HK-2 (cell line): ENCODE results near the gene SHD.

ENCODE experiments used
- DNase-seq: peaks from one replicate; pipeline ENCODE4 v3.0.0-alpha.2; 2018; ENCODE audit not compliant: unreplicated experiment

SHD gene

DNA sequence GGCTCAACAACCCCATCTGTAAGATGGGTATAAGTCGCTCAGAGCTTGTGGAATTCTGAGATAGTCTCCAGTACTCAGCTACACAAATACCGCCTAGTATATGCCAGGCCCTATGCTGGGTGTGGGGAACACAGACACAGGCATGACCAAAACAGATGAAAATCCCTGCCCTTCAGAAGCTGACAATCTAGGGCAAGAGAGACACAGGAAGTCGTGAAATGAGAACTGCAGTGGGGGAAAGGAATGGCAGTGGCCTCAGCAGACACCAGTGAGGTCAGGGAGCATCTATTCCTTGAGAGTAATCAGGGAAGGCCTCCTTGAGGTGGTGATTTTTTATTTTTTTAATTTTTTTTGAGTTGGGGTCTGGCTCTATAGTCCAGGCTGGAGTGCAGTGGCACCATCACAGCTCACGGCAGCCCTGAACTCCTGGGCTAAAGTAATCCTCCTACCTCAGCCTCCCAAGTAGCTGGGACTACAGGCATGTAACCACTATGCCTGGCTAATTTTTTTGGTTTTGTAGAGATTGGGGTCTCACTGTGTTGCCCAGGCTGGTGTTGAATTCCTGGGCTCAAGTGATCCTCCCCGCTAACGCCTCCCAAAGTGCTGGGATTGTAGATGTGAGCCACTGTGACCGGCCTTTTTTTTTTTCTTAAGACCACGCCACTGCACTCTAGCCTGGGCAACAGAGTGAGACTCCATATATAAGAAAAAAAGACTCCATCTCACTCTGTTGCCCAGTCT lies 19.9 kb downstream of the SHD start:
- DNase-seq, result no peak

DNA sequence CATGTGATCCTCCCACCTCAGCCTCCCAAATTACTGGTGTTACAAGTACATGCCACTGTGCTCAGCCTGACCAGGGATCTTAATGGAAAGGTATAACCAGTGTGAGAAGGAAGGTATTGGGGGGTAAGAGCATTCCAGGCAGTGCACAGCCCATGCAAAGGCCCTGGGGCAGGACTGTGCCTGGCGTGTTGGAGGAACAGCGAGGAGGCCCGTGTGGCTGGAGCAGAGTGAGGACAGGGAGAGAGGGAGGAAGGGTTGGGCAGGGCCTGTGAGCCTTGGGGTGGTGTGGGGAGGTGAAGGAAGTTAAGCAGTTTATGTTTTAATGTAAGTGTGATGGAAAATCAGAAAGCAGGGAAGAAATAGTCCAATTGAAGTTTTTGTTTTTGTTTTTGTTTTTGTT lies 21.5 kb downstream of the SHD start:
- DNase-seq, result no peak

DNA sequence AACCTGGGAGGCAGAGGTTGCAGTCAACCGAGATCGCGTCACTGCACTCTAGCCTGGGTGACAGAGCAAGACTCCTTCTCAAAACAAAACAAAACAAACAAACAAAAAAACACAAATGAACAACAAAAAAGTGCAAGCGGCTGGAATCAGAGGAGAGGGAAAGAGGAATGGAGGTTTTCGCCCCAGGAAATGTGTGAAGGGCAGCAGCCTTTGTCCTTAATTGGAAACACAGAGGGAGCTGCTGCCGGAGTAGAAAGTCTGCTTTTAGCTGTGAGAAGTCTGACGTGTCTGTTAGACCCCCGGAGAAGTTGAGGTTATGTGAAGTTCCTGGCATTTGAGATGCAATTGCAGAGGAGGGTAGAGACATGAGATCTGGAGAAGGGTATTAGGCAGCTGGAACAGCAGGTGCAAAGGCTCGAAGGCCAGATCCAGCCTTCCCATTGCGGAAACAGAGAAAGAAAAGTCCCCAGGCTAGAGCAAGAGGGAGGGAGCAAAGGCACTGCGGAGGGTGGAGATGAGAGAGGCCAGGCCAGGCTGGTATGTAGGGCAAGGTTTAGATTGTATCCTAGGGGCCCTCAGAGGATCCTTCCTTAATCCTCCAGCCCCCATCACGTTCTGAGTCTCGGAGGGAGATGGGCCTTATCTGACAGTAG lies 22.6 kb downstream of the SHD start:
- no peak for DNase-seq

DNA sequence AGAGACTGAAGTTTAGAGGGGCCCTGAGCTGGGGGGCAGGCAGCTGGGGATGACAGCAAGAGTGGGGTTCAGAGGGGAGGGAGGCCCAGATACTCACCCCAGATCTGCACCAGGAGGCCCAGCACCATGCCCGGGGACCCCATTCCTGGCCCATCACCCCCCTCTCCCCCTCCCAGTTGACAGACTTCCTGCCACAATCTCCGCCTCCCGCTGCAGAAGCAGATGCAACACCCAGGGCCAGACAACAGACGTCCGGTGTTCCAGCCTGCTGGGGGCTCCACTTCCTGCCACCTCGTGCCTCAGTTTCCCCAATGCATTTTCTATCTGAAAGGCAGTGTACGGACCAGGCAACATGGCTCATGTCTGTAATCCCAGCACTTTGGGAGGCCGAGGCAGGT lies 23.2 kb downstream of the SHD start, which contains the start of gene TMIGD2:
TMIGD2 (minus strand) TSS at position 147 of the 398 bp plus-strand sequence; CDS start at position 143, 4 bp downstream.
- no peak for DNase-seq

DNA sequence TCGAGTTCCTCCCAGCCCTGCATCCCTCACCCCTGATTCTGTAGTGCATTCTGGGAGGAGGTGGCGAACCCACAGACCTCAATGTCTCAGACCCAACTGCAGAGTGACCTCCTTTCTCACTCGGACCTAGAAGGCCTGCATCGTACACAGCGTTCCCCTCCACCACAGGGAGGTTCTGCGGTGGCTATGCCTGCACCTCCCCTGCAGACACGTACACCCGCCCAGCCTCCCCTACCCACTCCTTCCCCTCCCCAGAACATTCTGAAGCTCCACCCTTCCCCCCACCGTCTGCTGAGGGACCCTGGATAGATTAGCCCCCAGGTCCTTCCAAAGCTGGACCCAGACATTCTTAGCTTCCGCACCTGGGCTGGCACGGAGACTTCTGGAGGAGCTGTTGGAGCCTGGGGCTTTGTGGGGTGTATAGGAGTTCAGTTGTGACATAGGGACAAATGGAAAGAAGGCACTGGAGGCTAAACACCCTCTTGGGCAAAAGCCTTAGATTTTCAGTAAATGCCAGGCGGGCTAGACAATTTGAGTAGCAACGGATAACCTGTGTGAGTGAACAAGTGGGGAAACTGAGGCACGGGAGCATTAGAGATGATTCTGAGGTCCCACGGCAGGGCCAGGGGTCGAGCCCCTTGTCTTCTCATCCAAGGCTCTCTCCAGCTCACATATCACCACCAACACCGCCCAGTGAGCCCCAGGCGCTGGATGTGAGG lies 24.9 kb downstream of the SHD start:
- DNase-seq, result no peak

DNA sequence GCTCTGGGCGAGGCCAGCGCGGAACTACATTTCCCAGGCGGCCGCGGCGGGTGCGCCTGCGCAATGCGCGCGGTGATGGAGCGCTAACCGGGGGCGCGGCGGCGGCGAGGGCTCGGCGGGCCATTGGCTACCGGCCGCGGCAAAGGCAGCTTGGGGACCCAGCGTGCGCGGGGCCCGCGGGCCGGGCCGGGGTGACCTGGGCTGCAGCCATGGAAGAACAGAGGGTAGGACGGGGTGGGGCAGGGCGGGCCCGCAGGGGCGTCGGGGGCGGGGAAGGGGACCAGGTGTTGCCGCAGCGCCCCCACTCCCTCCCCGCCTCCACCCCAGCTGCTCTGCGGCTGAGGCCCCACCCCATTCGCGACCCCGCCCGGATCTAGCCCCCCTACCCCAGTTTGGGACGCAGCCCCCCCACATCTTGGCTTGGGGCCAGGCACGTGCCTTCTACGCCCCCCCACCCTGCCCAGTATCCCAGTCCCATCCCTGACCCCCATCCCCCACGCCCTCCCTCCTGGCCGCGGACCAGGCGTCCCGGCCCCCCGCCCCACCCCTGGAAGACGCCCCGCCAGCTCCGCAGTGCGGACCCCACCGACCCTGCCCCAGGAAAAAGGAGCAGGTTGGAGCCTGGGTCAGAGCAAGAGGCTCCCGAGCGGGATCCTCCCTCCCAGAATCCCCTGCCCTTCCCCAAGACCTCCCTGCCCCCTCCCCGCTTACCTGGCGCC lies 25.6 kb downstream of the SHD start, which contains the start of gene FSD1:
FSD1 (plus strand) TSS at position 61 of the 719 bp plus-strand sequence; CDS start at position 210, 149 bp downstream.
- peak; percentile 81 for DNase-seq

DNA sequence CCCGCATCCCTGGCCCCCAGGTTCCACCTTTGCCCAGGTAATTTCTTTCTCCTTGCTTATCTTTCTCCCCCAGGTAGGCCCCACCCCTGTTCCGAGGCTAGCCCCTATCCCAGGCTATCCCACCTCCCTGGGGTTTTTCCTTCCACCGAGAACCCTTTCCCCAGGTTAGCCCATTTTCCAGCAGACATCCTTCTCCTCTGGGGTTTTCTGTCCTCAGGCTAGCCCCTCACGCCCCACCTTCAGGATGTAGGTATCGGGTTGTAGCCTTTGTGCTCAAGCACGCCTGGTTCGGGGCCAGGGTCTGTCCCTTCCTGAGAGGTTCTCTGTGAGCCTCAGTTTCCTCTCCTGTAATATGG lies 26.2 kb downstream of the SHD start:
- no peak for DNase-seq

DNA sequence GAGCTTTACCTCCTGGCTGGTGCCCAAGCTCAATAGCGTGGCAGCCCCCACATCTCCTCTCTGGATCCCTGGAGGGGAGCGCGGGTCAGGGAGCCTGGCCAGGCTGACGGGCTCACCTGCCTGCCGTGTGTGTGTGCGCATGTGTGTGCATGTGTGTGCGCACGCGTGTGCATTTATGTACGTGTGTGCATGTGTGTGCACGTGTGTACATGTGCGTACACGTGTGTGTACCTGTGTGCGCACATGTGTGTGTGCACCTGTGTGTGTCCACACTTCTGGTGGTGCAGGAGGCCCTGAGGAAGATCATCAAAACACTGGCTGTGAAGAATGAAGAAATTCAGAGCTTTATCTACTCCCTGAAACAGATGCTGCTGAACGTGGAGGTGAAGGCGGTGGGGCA lies 26.6 kb downstream of the SHD start:
- DNase-seq, result no peak

DNA sequence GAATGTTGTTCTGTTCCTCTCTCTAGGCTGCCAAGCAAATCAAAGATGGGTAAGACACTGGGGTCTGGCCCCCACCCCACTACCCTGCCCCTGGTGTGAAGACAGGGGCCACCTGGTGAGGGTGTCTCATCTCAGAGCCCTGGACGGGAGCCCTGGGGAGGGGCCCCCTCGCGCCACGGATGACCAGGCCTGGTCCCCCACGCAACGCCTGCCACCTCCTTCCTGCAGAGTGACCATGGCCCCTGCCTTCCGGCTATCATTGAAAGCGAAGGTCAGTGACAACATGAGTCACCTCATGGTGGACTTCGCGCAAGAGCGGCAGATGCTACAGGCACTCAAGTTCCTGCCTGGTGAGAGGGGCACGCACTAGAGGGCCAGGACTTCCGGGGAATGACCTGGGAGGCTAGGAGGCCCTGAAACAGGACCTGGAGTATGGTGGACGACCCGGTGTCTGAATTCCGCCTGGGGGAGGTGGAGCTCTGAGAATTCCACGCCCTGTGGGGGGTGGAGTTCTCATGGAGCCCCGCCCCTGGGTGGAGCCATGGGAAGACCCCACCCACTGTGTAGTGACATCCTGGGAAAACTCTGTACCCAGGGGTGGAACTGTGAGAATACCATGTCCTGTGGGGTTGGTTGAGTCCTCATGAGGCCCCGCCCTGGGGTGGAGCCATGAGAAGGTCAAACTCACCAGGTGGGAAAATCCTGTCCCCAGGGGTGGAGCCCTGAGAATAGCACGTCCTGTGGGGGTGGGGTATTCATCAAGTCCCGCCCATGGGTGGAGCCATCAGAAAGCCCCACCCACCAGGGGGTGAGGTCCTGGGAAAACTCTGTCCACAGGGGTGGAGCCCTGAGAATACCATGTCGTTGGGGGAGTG lies 31.4 kb downstream of the SHD start:
- no peak for DNase-seq

DNA sequence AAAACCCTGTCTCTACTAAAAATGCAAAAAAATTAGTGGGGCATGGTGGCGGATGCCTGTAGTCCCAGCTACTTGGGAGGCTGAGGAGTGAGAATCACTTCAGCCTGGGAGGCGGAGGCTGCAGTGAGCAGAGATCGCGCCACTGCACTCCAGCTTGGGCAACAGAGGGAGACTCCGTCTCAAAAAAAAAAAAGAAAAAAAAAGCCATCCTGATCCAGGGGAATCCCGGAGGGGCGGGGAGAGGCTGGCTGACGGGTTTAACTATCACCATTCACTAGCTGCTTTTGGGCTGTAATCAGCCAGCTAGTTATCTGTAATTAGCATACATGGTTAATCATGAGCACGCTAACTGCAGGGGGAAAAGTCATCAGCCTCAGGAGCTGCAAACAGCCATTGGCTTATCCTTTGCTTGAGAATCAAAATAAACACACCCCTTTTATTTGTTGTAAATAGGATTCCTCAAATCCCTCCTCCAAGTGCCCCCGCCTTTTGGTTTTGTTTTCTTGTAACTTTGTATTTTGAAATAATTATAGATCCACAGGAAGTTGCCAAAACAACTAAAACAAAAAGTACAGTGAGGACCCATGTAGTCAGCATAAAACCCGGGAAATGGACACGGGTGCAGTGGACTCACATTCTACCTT lies 34.9 kb downstream of the SHD start:
- no peak for DNase-seq

DNA sequence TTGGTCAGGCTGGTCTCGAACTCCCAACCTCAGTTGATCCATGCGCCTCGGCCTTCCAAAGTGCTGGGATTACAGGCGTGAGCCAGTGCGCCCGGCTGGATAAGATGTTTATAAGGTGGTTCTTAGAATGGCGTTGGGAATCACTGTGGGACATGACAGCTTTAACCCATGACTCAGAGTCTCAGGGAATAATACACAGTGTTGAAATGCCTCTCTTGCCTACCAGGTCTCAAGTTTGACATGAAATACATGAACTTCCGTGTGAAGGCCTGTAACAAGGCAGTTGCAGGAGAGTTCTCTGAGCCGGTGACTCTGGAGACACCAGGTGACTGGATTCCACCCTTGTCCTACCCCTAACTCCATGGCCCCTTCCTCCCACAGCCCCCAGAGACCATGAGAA lies 37.9 kb downstream of the SHD start:
- no peak for DNase-seq

DNA sequence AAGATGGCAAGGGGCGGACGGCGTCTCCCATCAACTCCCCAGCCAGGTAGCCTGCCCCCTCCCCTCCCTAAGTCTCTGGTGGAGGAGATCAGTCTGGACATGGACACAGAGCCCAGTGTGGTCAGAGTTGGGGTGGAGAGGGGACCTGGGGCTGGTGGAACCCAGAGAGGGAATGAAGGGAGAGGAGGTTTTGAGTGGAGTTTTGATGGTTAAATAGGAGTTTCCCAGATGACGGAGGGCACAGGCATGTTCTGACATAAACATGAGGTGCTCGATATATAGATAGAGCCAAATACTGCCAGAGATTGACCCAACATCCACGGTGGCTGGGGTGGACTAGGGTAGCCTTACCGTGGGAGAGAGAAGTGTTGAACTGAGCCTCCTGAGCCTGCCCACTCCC lies 39.4 kb downstream of the SHD start:
- no peak for DNase-seq

DNA sequence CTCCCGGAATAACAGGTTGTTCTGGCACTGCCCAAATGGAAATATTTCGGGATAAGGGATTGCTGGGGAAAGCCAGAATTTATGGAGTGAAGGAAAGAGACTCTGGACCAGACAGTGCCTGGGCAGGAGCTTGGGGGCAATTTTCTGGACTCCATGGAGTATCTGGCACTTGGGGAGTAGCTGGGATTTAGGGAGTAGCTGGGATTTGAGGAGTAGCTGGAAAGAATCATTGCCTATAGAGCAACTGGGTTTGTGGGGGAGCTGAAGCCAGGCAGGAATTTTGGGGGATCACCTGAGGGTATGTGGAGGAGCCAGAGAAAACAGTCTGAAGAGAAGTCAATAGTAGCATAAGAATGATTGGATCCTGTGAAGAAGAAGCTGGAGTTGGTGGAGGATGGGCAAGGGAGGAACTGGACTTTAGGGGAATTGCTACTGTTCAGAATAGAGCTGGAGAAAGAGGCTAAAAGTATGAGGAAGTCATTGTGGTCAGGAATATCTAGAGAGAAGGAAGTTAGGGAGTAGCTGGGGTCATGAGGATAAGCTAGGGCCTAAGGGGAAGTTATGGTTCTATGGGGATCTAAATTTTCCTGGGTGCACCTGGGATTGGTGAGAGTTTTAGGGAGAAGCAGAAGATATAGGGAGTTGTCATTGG lies 40.1 kb downstream of the SHD start:
- no peak for DNase-seq

DNA sequence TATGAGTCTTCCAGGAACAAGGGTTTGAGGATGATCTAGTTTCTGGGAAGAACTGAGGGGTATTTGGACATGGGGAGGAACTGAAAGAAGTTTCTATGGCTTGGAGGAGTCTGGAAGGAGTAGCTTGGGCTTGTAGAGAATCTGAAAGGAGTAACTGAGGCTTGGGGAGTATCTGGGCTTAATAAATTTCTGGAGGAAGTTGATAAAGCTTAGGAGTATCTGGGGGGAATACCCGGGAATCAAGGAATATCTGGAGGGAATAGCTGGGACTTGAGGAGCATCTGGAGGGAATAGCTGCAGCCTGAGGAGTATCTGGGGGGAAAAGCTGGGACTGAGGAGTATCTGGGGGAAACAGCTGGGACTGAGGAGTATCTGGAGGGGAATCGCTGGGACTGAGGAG lies 41.4 kb downstream of the SHD start:
- no peak for DNase-seq

DNA sequence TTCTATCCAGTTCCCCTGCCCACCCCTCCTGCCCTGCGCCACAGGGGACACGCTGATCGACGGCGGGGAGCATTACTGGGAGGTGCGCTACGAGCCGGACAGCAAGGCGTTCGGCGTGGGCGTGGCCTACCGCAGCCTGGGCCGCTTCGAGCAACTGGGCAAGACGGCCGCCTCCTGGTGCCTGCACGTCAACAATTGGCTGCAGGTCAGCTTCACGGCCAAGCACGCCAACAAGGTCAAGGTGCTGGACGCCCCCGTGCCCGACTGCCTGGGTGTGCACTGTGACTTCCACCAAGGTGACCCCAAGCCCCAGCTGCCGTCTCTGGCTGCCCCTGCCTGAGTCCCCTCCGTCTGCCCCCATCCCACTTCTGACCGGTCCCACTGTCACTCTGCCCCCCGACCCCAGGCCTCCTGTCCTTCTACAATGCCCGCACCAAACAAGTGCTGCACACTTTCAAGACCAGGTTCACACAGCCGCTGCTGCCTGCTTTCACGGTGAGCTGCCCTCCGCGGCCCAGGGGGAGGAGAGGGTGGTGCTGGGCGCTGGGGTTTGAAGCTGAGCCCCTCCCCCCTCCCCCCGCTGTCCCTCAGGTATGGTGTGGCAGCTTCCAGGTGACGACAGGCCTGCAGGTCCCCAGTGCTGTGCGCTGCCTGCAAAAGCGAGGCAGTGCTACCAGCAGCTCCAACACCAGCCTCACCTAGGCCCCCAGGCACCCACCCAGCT lies 44.0 kb downstream of the SHD start:
- DNase-seq, result no peak

DNA sequence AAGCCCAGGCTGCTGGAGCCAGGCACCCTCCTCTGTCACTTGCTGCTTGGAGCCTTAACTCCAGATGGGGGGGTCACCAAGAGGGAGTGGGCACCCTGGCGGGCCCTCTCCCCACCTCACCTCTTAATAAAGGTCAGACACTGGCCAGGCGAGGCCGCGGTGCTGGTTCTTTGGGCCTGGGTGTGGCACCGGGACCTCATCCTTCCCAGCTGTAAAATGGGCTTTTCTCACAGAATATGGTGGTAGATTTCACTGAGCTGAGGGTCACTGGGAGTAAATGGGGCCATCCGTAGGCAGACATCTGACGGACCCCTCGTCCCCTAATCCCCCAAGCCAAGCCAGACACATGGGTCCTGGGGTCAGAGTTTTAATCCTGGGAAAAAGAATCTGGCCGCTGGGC lies 44.6 kb downstream of the SHD start:
- DNase-seq, result no peak

DNA sequence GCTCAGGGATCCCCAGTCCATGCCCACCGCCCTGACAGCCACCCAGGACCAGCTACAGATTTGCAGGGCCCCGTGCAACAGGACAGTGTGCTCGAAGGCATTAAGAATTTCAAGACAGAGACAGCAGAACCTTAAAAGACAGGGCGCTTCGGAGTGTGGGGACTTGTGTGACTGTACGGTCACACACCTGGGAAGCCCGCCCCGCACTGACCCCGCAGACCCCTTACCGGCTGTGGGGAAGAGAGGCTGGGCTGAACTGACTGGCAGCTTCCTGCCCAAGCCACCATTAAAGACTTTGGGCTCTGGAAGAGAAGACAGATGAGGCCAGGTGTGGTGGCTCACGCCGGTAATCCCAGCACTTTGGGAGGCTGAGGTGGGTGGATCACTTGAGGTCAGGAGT lies 45.2 kb downstream of the SHD start:
- no peak for DNase-seq

DNA sequence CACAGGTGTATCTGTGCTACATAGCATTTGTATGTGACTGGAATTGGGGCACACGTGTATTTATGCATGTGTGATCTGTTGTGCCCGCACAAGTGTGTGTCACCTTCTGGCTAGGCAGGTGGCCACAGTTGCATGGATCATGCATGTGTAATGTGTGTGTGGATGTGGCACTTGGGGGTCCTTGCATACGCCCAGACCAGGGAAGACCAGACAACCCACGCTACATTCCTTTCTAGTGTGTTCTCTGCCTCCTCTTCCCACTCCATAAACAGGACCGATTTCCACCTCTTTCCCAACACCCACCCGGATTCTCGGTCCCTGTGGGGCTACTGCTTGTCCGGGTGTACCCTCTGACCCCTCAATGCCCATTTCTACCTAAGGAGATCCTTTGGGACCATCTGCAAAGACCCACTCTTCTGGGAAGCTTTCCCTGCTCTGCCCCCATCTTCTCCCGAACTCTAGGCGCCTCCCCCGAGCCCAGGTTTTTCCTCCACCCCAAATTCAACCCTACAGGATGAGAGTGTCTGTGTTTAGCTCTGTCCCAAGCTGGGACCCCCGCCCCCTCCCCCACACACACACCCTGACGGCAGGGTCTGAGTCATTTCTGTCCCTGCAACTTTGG lies 47.3 kb downstream of the SHD start:
- no peak for DNase-seq

DNA sequence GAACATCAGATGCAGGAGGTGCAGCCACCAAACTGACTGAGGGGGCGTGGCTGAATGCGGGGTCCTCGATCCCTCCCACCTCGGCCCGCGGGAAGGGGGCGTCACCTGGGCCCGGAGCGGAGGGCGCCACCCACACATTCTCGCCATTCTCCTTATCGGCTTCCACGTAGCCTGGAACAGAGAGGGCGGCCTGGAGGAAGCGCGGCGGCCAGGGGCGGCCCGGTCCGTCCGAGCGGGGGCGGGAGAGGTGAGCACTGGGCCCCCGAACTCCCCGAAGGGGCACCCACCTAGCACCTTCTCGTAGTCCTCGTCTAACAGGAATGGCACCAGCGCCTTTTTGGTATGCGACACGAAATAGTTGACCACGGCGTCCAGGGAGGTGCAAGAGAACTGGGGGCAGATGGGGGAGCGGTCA lies 47.8 kb downstream of the SHD start:
- no peak for DNase-seq
